Adrenal gland (tissue), 12 donors: ENCODE measurements around the gene DLGAP1. TPM values are rescaled to one million over a fixed set of nuclear protein-coding genes. Genes with fewer than 3 reads are reported as not detected.
A peak's percentile ranks its signal among the peaks of the same experiment; 100 is the strongest.

ENCODE experiments used
- DNase-seq, 7 donors: peaks; one replicate each; pipeline ENCODE4 v3.0.0-alpha.2; 2019 to 2020
- H3K27ac ChIP-seq, 5 donors: fragments of 200-600 bp; sonication (generic) in 4 of 5; 1 replicate in 3 of 5; 2 replicates in 2 of 5; pipeline versions ENCODE4 v1.5.1 to v1.8.0; 2016 to 2020; ENCODE audit warnings: mild to moderate bottlenecking in 1 of 5
- H3K27me3 ChIP-seq: fragments of 200-600 bp; 2 replicates; pipeline ENCODE4 v1.8.0; 2021
- H3K36me3 ChIP-seq, 2 donors: fragments of 200-600 bp; replicated peaks in 1 of 2; 1 replicate in 1 of 2; 2 replicates in 1 of 2; pipeline versions ENCODE4 v1.5.1 to v1.8.0; 2018 to 2022
- H3K4me1 ChIP-seq, 2 donors: fragments of 200-600 bp; replicated peaks in 1 of 2; 1 replicate in 1 of 2; 2 replicates in 1 of 2; pipeline versions ENCODE4 v1.5.1 to v1.8.0; 2018 to 2021
- H3K4me3 ChIP-seq, 4 donors: fragments of 200-600 bp; sonication (generic) in 3 of 4; one replicate each; pipeline ENCODE4 v1.5.1; 2016 to 2018
- H3K9me3 ChIP-seq, 3 donors: fragments of 200-600 bp; sonication (generic) in 1 of 3; replicated peaks in 1 of 3; 1 replicate in 2 of 3; 2 replicates in 1 of 3; pipeline versions ENCODE4 v1.5.1 to v1.8.0; 2016 to 2021
- CTCF ChIP-seq, 6 experiments: fragments of 450-650 bp in 4 of 6; fragments of 200-600 bp in 2 of 6; sonication (generic) in 1 of 6; IDR thresholded peaks; 1 replicate in 5 of 6; 2 replicates in 1 of 6; pipeline versions ENCODE4 v1.5.1 to v1.8.0; 2016 to 2021; ENCODE audit warnings: antibody characterized with exemption in 6 of 6, mild to moderate bottlenecking in 2 of 6, moderate library complexity in 1 of 6
- POLR2A ChIP-seq, 2 donors: fragments of 450-650 bp; IDR thresholded peaks; one replicate each; pipeline ENCODE4 v1.6.1; 2017; ENCODE audit warnings: antibody characterized with exemption in 2 of 2, mild to moderate bottlenecking in 2 of 2, moderate library complexity in 1 of 2
- WGBS, 4 donors: extraction: QIAGEN DNeasy Blood & Tissue Kit in 2 of 4; methylation state at CpG; one replicate each; pipeline versions ENCODE4 v1.1.5 to v1.1.7; 2013 to 2017; 5-methylcytosine and 5-hydroxymethylcytosine counted together
- intact Hi-C, 2 donors: fragments of 100-400 bp; cut with DNase I; formaldehyde crosslinking; loops; one replicate each; pipeline versions ENCODE4 v1.14.1 to v1.15.0; 2022 to 2023
- polyA plus RNA-seq, 3 donors: library from polyadenylated mRNA; stranded (reverse); fragments of 200-250 nt in 2 of 3; fragments of 350-450 nt in 1 of 3; fragmentation: Illumina TruSeq in 1 of 3; extraction: RNeasy Lipid Tissue Mini Kit (QIAGEN cat#74804) in 1 of 3; gene quantifications; one replicate each; pipeline ENCODE4 v1.2.3, GENCODE V29; 2013 to 2014
- total RNA-seq, 9 donors: library from RNA; depleted of rRNA in 4 of 9; stranded (reverse); fragments of >200 nt in 4 of 9; fragments of 120-200 nt in 1 of 9; fragmentation: NEBNext Ultra II Directional in 1 of 9; extraction: Animal tissue kit (Norgen Biotek cat#: 25700) in 1 of 9; gene quantifications; one replicate each; pipeline versions ENCODE4 v1.1.0 to v1.2.4, GENCODE V29; 2013 to 2023
- donor health status: healthy with polysubstance abuse.
- donor health status: Bipolar disorder and iron deficiency.
- donor health status: DM: yes; HTN: yes; CAD: no.
- donor health status: DM: no; HTN: no; CAD: no.
- donor health status: DM: no; HTN: no; CAD: no.
- donor health status: DM: yes; HTN: yes; CAD: no.

The DLGAP1 gene
- total and polyA plus RNA-seq, 12 donors = 1.7 to 30.9 (median 12.9) TPM

DNA sequence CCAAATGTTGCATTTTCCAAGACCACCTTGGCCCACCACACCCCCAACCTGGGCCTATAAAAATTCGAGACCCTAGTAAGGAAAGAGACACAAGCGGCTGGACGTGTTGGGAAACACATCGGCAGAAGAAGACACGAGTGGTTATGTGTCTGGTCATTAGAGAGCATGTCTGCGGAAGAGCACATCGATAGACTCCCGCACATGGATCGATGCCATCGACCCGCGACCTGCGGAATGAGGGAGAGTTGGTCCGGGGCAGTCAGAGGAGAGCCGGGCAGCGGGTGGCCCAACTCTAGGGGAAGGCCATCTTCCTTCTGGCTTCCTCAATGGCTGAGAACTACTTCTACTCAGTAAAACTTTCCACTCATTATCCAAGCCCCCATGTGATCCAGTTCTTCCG, 785.7 kb downstream of the DLGAP1 start:
- H3K4me3 ChIP-seq = no peak overlapping the region
- no peaks in the 10 kb centered on the region for H3K9me3 ChIP-seq
- H3K27me3 ChIP-seq = no peaks in the 10 kb centered on the region
- no peak overlapping the region for H3K27ac ChIP-seq
- H3K4me1 ChIP-seq = peaks cover 7 to 13% of the 10 kb centered on the region in 2 donors
- TF ChIP-seq CTCF (IDR thresholded peaks at IDR 0.05) (no peak), POLR2A (IDR thresholded peaks at IDR 0.05) (no peak)
- intact Hi-C loops = loop anchor here (5.0 to 10.0 kb wide), 4 partner anchors 75 to 387 kb away; partner anchors contain the start of gene TGIF1 (in 1 of the 2)
- 94 to 98% (median 96%) methylated on average over 16 to 17 of the region's 17 CpGs for WGBS, 4 donors
- no peaks in the 10 kb centered on the region for H3K36me3 ChIP-seq
- no peak for DNase-seq

DNA sequence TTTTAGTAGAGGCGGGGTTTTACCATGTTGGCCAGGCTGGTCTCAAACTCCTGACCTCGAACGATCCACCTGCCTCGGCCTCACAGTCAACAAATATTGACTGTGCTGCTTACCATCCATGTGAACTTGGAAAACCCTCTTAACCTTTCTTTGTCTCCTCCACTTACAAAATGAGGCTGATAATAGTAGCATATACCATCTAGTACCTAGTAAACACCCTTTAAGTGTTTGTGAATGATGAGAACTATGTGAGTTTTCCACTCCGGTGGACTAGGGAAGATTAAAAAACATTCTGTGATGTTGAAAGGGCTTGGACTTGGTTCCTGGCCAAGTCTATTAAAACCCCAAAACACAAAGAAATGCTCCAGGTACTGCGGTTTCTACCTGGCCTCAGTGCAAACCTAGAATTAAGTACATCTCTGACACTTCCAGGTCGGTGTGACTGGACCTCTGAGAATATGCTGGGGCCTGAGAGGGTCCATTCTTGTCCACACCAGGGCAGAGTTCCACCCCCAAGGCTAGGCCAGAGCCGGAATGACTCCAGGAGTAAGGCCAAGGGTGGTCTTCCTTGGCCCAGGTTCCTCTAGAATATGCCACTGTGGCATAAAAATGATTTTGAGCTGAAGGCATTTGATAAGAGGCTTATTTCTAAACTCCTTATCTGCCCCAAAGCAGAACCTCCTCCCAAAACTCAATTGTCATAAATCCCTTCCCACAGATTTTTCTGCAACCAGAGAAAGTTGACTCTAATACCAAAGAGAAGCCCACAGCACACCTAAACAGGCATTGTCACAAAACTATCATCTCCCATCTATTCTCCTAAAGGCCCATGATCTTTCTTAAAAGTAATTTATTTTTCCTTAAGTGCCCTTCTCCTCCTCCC, 787.6 kb downstream of the DLGAP1 start:
- intact Hi-C loops = loop anchor here (5.0 to 10.0 kb wide), 4 partner anchors 73 to 385 kb away; partner anchors contain the start of gene TGIF1 (in 1 of the 2)
- no peak overlapping the region for H3K4me3 ChIP-seq
- WGBS, 4 donors = 75 to 81% (median 80%) methylated on average over 8 of the region's 8 CpGs
- no peaks in the 10 kb centered on the region for H3K27me3 ChIP-seq
- TF ChIP-seq POLR2A (IDR thresholded peaks at IDR 0.05) (no peak), CTCF (IDR thresholded peaks at IDR 0.05) (no peak)
- H3K9me3 ChIP-seq = no peaks in the 10 kb centered on the region
- H3K36me3 ChIP-seq = no peaks in the 10 kb centered on the region
- peaks cover 7 to 13% of the 10 kb centered on the region in 2 donors for H3K4me1 ChIP-seq
- no peak for DNase-seq
- no peak overlapping the region for H3K27ac ChIP-seq

DNA sequence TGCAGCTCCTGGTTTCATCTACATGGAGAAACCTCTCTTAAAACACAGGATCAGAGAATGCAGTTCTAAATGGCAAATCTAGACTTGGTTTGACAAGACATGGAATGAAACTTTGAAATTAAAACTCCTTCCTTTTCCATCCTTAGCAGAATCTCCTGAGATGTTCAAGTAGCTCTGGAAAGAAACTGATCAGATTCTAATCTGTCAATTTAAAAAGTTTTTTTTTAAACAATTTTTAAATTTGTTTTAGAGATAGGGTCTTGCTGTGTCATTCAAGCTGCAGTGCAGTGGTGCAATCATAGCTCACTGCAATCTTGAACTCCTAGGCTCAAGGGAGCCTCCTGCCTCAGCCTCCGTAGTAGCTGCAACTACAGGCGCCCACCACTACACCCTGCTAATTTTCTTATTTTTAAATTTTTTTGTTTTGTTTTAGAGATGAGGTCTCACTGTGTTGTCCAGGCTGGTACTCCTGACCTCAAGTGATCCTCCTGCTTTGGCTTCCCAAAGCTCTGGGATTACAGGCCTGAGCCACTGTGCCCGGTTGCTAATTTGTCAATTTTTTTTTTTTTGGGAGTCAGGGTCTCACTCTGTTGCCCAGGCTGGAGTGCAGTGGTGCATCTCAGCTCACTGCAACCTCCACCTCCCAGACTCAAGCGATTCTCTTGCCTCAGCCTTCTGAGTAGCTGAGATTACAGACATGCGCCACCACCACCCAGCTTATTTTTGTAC, 788.4 kb downstream of the DLGAP1 start:
- Histone ChIP-seq H3K36me3 (no peaks in the 10 kb centered on the region), H3K9me3 (no peaks in the 10 kb centered on the region), H3K4me3 (no peak overlapping the region), H3K4me1 (peaks cover 7 to 13% of the 10 kb centered on the region in 2 donors), H3K27me3 (no peaks in the 10 kb centered on the region), H3K27ac (peak overlapping the region in 1 of 5 donors; percentile 71)
- no peak for TF ChIP-seq POLR2A (IDR thresholded peaks at IDR 0.05)
- peak in 1 of 6 experiments; percentile 12 for TF ChIP-seq CTCF (IDR thresholded peaks at IDR 0.05)
- intact Hi-C loops = loop anchor here (5.0 to 10.0 kb wide), 4 partner anchors 72 to 384 kb away; partner anchors contain the start of gene TGIF1 (in 1 of the 2)
- 93 to 97% (median 97%) methylated on average over 5 of the region's 5 CpGs for WGBS, 4 donors
- DNase-seq = no peak
